ENCODE data around the gene NOP14.
"Not testable (repeated sequence)": the region's sequence is repeated elsewhere in the genome, so short reads cannot be mapped to it uniquely, and the experiment has no call there.

NOP14 gene

DNA sequence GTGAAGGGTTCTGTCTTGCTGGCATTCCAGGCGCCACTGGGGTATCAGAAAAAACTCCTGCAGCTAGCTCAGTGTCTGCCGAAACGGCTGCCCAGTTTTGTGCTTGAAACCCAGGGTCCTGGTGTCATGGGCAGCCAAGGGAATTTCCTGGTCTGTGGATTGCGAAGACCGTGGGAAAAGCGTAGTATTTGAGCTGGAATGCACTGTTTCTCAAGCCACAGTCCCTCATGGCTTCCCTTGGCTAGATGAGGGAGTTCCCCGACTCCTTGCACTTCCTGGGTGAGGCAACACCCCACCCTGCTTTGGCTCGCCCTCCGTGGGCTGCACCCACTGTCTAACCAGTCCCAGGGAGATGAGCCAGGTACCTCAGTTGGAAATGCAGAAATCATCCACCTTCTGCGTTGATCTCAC, 40.1 kb downstream of the NOP14 start:
- Histone ChIP-seq H4K12ac (ENCODE audit: low read depth, low read length) (no peak overlapping the region), H3K4ac (ENCODE audit: low read depth, low read length) (no peak overlapping the region), H3K27me3 (ENCODE audit: insufficient read depth, low read length) (no peaks in the 10 kb centered on the region), H4K91ac (ENCODE audit: low read depth, low read length) (no peak overlapping the region), H2AFZ (ENCODE audit: insufficient read depth, low read length, poor library complexity) (no peak overlapping the region), H3K79me2 (ENCODE audit: control insufficient read depth, insufficient read depth, low read length, poor library complexity) (no peaks in the 10 kb centered on the region), H3K18ac (ENCODE audit: low read length) (no peak overlapping the region), H3K27ac (ENCODE audit: low read depth, low read length) (peak overlapping the region; percentile 1), H2BK120ac (ENCODE audit: insufficient read depth, low read length, poor library complexity) (no peak overlapping the region), H3K4me3 (ENCODE audit: low read depth, low read length) (no peak overlapping the region), H3K23ac (ENCODE audit: low read length) (no peak overlapping the region), H3K14ac (ENCODE audit: low read length) (no peak overlapping the region), H3K9me3 (ENCODE audit: insufficient read depth, low read depth, low read length) (no peaks in the 10 kb centered on the region), H3K4me1 (ENCODE audit: control insufficient read depth in 1 of 2, insufficient read depth in 2 of 2, low read length in 2 of 2) (peaks cover 3 to 8% of the 10 kb centered on the region in 2 experiments), H3K36me3 (ENCODE audit: control insufficient read depth in 1 of 2, insufficient read depth in 2 of 2, low read length in 2 of 2) (peaks cover 43 to 44% of the 10 kb centered on the region in 2 experiments), H4K8ac (ENCODE audit: low read depth, low read length) (no peak overlapping the region), H3K9ac (ENCODE audit: low read length) (no peak overlapping the region), H2BK12ac (ENCODE audit: low read length) (no peak overlapping the region), H3K4me2 (ENCODE audit: low read length) (no peak overlapping the region), H3K79me1 (ENCODE audit: low read length) (no peaks in the 10 kb centered on the region), H2AK5ac (ENCODE audit: low read length) (no peak overlapping the region), H2BK5ac (ENCODE audit: low read depth, low read length, poor library complexity) (no peak overlapping the region)
- peak in 1 of 2 donors; percentile 22 for DNase-seq
- WGBS (ENCODE audit: extremely low coverage, insufficient coverage, insufficient read length), result no CpG with 5 or more reads among the region's 10 CpGs

DNA sequence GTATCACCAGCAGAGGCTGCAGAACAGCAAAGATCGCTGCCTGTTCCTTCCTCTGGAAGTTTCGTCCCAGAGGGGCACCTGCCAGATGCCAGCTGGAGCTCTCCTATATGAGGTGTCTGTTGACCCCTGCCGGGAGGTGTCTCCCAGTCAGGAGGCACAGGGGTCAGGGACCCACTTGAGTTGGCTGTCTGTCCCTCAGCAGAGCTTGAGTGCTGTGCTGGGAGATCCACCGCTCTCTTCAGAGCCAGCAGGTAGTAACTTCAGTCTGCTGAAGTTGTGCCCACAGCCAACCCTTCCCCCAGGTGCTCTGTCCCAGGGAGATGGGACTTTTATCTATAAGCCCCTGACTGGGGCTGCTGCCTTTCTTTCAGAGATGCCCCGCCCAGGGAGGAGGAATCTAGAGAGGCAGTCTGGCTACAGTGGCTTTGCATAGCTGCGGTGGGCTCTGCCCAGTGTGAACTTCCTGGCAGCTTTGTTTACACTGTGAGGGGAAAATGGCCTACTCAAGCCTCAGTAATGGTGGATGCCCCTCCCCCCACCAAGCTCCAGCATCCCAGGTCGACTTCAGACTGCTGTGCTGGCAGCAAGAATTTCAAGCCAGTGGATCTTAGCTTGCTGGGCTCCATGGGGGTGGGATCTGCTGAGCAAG, 40.6 kb downstream of the NOP14 start:
- H2BK120ac ChIP-seq (ENCODE audit: insufficient read depth, low read length, poor library complexity); H3K14ac ChIP-seq (ENCODE audit: low read length); H2AK5ac ChIP-seq (ENCODE audit: low read length); H2AFZ ChIP-seq (ENCODE audit: insufficient read depth, low read length, poor library complexity); H3K4me2 ChIP-seq (ENCODE audit: low read length); H3K27ac ChIP-seq (ENCODE audit: low read depth, low read length); H3K79me2 ChIP-seq (ENCODE audit: control insufficient read depth, insufficient read depth, low read length, poor library complexity); H3K4me1 ChIP-seq (ENCODE audit: control insufficient read depth in 1 of 2, insufficient read depth in 2 of 2, low read length in 2 of 2); H3K4me3 ChIP-seq (ENCODE audit: low read depth, low read length); DNase-seq; H2BK5ac ChIP-seq (ENCODE audit: low read depth, low read length, poor library complexity); H3K79me1 ChIP-seq (ENCODE audit: low read length); H3K27me3 ChIP-seq (ENCODE audit: insufficient read depth, low read length); H4K8ac ChIP-seq (ENCODE audit: low read depth, low read length); H3K18ac ChIP-seq (ENCODE audit: low read length); H3K23ac ChIP-seq (ENCODE audit: low read length); H4K91ac ChIP-seq (ENCODE audit: low read depth, low read length); H3K4ac ChIP-seq (ENCODE audit: low read depth, low read length); H3K9me3 ChIP-seq (ENCODE audit: insufficient read depth, low read depth, low read length); H3K9ac ChIP-seq (ENCODE audit: low read length); H4K12ac ChIP-seq (ENCODE audit: low read depth, low read length); H2BK12ac ChIP-seq (ENCODE audit: low read length): not testable (repeated sequence)
- peaks cover 40% of the 10 kb centered on the region in 2 experiments for H3K36me3 ChIP-seq (ENCODE audit: control insufficient read depth in 1 of 2, insufficient read depth in 2 of 2, low read length in 2 of 2)
- no CpG with 5 or more reads among the region's 7 CpGs for WGBS (ENCODE audit: extremely low coverage, insufficient coverage, insufficient read length)

DNA sequence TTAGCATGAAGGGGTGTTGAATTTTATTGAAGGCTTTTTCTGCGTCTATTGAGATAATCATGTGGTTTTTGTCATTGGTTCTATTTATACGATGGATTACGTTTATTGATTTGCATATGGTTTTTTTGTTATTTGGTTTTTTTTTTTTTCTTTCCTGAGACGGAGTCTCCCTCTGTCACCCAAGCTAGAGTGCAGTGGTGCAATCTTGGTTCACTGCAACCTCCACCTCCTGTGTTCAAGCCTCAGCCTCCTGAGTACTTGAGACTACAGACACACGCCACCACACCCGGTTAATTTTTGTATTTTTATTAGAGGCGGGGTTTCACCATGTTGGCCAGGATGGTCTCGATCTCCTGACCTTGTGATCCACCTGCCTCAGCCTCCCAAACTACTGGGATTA, 44.5 kb downstream of the NOP14 start:
- DNase-seq; H2AFZ ChIP-seq (ENCODE audit: insufficient read depth, low read length, poor library complexity); H3K4me2 ChIP-seq (ENCODE audit: low read length); H4K12ac ChIP-seq (ENCODE audit: low read depth, low read length); H3K27ac ChIP-seq (ENCODE audit: low read depth, low read length); H4K91ac ChIP-seq (ENCODE audit: low read depth, low read length); H3K18ac ChIP-seq (ENCODE audit: low read length); H3K23ac ChIP-seq (ENCODE audit: low read length); H3K9me3 ChIP-seq (ENCODE audit: insufficient read depth, low read depth, low read length); H3K4me3 ChIP-seq (ENCODE audit: low read depth, low read length); H4K8ac ChIP-seq (ENCODE audit: low read depth, low read length); H3K79me2 ChIP-seq (ENCODE audit: control insufficient read depth, insufficient read depth, low read length, poor library complexity); H3K14ac ChIP-seq (ENCODE audit: low read length); H2AK5ac ChIP-seq (ENCODE audit: low read length); H2BK12ac ChIP-seq (ENCODE audit: low read length); H3K27me3 ChIP-seq (ENCODE audit: insufficient read depth, low read length); H3K79me1 ChIP-seq (ENCODE audit: low read length); H3K4me1 ChIP-seq (ENCODE audit: control insufficient read depth in 1 of 2, insufficient read depth in 2 of 2, low read length in 2 of 2); H2BK120ac ChIP-seq (ENCODE audit: insufficient read depth, low read length, poor library complexity); H2BK5ac ChIP-seq (ENCODE audit: low read depth, low read length, poor library complexity); H3K4ac ChIP-seq (ENCODE audit: low read depth, low read length); H3K9ac ChIP-seq (ENCODE audit: low read length): not testable (repeated sequence)
- peaks cover 26 to 31% of the 10 kb centered on the region in 2 experiments for H3K36me3 ChIP-seq (ENCODE audit: control insufficient read depth in 1 of 2, insufficient read depth in 2 of 2, low read length in 2 of 2)
- no CpG with 5 or more reads among the region's 8 CpGs for WGBS (ENCODE audit: extremely low coverage, insufficient coverage, insufficient read length)

DNA sequence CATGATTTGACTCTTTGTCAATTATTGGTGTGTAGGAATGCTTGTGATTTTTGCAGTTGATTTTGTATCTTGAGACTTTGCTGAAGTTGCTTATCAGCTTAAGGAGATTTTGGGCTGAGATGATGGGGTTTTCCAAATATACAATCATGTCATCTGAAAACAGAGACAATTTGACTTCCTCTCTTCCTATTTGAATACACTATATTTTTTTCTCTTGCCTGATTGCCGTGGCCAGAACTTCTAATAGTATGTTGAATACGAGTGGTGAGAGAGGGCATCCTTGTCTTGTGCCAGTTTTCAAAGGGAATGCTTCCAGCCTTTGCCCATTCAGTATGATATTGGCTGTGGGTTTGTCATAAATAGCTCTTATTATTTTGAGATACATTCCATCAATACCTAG, 44.9 kb downstream of the NOP14 start:
- H3K9me3 ChIP-seq (ENCODE audit: insufficient read depth, low read depth, low read length); H2BK5ac ChIP-seq (ENCODE audit: low read depth, low read length, poor library complexity); DNase-seq; H3K9ac ChIP-seq (ENCODE audit: low read length); H4K12ac ChIP-seq (ENCODE audit: low read depth, low read length); H3K4ac ChIP-seq (ENCODE audit: low read depth, low read length); H3K79me2 ChIP-seq (ENCODE audit: control insufficient read depth, insufficient read depth, low read length, poor library complexity); H4K91ac ChIP-seq (ENCODE audit: low read depth, low read length); H3K4me1 ChIP-seq (ENCODE audit: control insufficient read depth in 1 of 2, insufficient read depth in 2 of 2, low read length in 2 of 2); H3K18ac ChIP-seq (ENCODE audit: low read length); H3K27ac ChIP-seq (ENCODE audit: low read depth, low read length); H2BK12ac ChIP-seq (ENCODE audit: low read length); H3K4me2 ChIP-seq (ENCODE audit: low read length); H2AK5ac ChIP-seq (ENCODE audit: low read length); H2BK120ac ChIP-seq (ENCODE audit: insufficient read depth, low read length, poor library complexity); H3K79me1 ChIP-seq (ENCODE audit: low read length); H3K4me3 ChIP-seq (ENCODE audit: low read depth, low read length); H3K23ac ChIP-seq (ENCODE audit: low read length); H2AFZ ChIP-seq (ENCODE audit: insufficient read depth, low read length, poor library complexity); H4K8ac ChIP-seq (ENCODE audit: low read depth, low read length); H3K27me3 ChIP-seq (ENCODE audit: insufficient read depth, low read length); H3K14ac ChIP-seq (ENCODE audit: low read length): not testable (repeated sequence)
- WGBS (ENCODE audit: extremely low coverage, insufficient coverage, insufficient read length), result no CpG with 5 or more reads among the region's 2 CpGs
- H3K36me3 ChIP-seq (ENCODE audit: control insufficient read depth in 1 of 2, insufficient read depth in 2 of 2, low read length in 2 of 2), result peaks cover 27 to 29% of the 10 kb centered on the region in 2 experiments
